Nucleus accumbens (tissue), 56 donors: ENCODE measurements around the gene OASL.

Experiments
- DNase-seq, 56 donors: peaks; one replicate each; lab custom pipeline; 2025; lab: John Stamatoyannopoulos, UW

The OASL gene

DNA sequence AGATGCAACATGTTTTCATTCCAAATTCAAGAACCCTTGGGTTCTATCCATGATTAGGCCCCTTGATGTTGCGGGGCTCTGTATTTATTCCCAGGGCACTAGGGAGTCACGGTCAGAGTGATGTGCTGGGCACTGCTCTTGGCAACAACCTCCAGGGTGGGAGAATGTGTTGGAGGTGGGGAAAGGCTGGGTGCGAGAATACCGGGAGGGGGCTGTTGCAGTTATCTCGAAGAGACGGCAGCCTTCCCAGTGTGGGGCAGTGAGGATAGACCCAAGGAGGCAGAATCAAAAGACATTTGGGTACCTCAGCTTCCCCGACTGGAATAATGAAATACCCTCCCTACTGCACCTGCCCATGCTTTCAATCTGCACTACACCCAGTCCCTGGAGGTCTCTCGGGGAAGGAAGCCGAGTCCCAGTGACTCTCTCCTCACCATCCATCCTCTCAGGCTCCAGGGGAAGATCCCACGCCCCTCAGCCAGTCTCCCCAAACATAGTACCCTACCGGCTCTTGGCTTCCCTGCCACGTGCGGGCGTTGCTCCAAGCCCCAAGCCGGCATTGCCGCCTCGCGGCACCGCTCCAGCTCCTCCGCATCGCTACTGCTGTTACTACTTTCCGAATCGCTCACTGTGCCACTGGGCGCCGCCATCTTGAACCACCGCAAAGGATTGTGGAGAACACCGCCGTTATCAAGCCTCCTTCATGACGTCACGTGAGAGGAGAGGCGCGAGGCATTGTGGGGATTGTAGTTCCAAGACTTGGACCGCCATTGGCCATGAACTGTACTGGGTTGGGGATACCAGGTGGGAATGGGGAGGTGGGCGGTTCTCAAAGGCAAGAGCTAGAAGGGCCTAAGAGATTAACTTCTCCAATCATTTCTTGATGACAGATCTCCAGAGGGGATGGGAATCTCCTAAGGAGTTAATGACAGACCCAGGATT, 22.9 kb downstream of the OASL start, which contains the start of gene C12orf43:
Gene C12orf43 (minus strand): TSS at position 663 of the 942 bp plus-strand sequence. CDS start 13 bp downstream, at position 650.
- DNase-seq = peak; percentile 36 to 98 (median 89)

DNA sequence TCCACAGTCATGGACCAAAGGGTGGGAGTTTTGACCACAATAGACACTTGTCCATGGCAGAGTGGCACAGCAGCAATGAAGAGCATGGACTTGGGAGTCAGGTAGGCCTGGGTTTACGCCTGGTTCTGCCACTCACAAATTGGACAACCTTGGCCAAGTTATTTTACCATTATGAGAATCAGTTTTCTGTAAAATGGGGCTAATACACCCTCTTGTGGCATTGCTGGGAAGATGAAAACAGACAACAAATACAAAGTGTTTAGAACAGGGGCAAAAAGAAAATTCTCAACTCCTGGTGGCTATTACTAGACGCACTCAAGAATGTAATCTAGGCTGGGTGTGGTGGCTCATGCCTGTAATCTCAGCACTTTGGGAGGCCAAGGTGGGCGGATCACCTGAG, 25.3 kb downstream of the OASL start:
- no peak for DNase-seq

DNA sequence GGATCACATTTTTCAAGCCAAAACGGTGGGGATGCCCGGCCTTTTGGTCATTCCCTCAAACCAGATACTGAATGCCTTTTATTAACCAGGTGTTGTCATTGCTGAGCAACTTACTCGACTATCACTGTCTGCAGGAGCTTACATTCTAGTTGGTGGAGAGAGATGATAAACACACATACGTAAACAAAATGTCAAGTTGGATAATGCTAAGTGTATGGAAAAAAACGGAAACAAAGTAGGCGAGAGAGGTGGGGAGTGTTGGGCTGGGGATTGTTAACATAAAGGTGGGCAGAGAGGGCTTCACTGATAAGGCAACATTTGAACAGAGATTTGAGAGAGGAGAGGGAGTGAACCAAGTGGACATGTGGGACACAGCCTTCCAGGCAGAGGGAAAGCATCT, 27.2 kb downstream of the OASL start:
- no peak for DNase-seq

DNA sequence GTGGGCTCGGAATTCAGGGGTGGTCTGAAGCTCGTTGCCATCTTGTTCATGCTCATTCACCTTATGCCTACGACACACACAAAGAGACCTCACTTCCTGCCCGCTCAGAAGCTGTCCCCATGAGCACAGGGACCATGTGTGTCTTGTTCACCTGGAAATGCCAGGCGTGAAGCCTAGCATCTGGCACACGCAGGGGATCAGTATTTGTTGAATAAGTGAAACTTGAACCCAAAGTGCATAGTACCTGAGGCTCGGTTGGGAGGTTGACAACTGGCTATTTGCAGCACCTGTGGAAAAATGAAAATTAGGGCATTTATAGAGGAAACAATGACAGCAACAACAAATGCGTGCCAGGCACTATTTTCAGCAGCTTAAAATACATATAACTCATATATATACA, 28.2 kb downstream of the OASL start:
- no peak for DNase-seq

DNA sequence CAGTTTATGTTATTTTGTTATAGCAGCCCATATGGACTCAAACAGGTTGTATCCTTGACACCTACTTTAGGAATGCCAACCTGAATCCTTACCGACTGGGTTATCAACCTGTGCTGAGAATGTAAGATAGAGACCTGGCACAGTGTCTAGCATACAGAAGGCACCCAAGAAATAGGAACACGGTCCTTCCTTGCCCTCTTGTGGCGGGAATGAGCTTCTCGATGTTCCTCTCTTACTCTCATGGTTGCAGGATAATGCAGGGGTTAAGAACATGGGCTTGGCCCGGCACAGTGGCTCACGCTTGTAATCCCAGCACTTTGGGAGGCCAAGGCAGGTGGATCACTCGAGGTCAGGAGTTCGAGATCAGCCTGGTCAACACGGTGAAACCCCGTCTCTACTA, 29.3 kb downstream of the OASL start:
- peak in 7 of 56 donors; percentile 1 to 52 (median 3) for DNase-seq

DNA sequence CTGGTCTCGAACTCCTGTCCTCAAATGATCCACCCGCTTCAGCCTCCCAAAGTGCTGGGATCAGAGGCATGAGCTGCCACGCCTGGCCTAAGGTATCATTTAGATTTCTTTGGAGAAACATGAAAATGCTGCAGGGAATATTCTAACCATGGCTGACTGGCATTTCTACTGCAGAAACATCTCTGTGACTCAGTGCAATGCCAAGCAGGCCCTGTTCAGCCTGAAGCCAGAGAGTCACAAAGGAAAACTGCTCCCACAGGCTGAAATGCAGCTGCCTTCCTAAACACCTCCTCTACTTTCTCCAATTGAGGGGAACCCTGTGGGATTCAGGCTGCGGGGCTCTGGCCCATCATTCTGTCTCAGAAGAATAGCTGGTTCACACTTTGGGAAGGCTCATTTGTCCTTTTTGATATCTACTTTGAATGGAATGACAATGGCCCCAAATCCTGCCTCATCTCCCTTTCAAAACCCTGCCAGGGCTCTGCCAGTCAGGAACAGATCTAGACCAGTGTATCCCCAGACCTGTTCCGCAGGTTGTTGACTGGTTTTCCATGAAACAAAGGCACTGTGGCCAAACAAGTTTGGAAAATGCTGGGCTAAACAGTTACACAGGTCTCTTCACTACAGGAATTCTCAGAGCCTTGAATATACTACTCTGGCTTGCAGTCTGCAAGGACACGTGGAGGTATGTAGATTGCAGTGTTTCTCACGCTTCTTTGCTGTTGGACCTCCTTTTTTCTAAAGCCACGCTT, 30.5 kb downstream of the OASL start:
- no peak for DNase-seq

DNA sequence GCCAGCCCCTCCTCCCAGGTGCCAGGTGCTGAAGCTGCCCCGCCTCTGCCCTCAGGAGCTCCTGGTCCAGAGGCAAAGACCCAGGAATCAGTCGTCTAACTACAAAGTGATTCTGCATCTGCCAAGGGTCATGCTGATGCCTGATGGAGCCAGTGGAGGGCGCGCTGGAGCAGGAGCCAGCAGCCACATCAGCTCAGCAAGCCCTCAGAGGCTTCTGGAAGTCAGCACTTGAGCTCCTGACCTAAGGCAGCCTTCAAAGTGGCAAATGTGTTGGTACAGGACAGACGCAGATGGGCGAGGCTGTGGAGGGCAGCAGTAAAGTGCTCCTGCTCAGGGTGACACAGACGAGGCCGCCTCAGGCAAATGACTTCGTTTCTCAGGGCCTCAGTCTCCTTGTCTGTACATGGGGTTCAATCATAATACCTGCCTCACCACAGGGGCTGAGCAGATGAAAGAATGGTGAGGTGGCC, 33.7 kb downstream of the OASL start:
- DNase-seq = peak in 8 of 56 donors; percentile 1 to 29 (median 4)

DNA sequence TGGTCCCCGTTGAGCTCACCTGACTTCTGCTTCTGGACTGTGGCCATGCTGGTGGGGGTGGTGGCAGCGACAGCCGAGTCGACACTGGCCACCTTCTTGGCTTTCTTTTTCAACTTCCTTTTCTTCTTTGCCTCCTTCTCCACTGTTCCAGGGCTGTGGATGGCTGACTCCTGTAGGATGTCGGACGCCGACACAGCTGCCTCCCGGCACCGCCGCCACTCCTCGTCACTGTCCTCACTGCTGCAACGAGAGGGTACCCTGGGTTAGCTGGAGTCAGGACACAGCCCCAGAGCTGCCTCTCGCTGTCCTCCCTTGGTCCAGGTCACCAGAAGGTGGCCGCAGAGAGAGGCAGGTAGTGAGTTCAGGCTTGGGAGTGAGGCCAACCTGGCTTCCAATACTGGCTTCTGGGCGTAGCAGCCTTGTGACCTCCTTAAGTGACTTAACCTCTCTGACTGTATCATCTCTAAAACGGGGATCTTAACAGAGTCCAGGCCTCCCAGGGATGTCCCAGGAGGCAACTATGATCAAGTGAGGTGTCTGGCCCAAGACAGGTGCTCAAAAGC, 34.7 kb downstream of the OASL start:
- DNase-seq = no peak

DNA sequence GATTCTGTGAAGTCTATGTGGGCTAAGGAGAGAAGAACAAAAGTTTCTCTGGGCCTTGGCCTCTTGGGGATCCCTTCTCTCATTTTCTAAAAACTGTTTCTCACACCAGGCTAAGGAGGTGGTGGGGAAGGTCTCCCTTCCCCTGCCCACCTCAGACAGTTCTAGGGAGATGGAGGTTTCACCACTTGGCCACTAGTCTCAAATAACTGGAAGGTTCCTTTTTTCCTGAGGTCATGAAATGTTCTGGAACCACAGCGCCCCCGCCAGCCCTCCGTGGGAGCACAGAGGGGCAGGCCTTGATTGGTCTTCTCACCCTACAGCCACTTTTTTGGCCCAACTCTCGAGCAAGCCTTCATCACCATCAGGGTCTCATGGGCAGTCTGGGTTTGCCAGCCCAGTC, 35.4 kb downstream of the OASL start:
- no peak for DNase-seq

DNA sequence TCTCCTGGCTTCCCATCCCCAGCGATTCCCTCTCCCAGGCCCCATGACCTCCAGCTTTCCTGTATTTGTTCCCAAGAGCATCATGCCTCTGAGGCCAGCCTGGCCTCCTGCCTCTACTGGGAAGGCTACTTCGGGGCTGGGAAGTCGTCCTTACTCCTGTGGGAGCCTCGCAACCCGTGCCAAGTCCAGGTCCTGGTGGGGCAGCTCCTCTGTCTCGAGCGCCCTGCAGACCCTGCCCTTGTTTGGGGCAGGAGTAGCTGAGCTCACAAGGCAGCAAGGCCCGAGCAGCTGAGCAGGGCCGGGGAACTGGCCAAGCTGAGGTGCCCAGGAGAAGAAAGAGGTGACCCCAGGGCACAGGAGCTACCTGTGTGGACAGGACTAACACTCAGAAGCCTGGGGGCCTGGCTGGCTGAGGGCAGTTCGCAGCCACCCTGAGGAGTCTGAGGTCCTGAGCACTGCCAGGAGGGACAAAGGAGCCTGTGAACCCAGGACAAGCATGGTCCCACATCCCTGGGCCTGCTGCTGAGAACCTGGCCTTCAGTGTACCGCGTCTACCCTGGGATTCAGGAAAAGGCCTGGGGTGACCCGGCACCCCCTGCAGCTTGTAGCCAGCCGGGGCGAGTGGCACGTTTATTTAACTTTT, 37.1 kb downstream of the OASL start:
- no peak for DNase-seq

DNA sequence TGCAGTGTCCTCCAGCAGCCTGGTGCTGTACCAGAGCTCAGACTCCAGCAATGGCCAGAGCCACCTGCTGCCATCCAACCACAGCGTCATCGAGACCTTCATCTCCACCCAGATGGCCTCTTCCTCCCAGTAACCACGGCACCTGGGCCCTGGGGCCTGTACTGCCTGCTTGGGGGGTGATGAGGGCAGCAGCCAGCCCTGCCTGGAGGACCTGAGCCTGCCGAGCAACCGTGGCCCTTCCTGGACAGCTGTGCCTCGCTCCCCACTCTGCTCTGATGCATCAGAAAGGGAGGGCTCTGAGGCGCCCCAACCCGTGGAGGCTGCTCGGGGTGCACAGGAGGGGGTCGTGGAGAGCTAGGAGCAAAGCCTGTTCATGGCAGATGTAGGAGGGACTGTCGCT, 38.0 kb downstream of the OASL start:
- no peak for DNase-seq

DNA sequence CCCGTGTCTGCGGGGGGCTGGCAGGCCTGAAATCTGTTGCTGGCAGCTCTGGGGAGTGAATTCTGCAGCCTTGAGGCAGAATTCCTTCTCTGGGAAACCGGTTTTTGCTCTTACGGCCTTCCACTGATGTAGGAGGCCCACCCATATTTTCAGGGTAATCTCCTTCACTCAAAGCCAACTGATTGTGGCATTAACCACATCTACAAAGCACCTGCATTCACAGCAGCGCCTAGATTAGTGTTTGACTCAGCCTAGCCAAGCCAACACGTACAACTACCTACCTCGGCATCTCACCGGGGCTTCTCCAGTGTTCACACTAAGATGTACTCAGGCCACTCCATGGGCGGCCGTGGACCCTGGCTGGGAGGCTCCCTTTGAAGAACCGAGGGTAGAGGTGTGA, 38.5 kb downstream of the OASL start:
- no peak for DNase-seq

DNA sequence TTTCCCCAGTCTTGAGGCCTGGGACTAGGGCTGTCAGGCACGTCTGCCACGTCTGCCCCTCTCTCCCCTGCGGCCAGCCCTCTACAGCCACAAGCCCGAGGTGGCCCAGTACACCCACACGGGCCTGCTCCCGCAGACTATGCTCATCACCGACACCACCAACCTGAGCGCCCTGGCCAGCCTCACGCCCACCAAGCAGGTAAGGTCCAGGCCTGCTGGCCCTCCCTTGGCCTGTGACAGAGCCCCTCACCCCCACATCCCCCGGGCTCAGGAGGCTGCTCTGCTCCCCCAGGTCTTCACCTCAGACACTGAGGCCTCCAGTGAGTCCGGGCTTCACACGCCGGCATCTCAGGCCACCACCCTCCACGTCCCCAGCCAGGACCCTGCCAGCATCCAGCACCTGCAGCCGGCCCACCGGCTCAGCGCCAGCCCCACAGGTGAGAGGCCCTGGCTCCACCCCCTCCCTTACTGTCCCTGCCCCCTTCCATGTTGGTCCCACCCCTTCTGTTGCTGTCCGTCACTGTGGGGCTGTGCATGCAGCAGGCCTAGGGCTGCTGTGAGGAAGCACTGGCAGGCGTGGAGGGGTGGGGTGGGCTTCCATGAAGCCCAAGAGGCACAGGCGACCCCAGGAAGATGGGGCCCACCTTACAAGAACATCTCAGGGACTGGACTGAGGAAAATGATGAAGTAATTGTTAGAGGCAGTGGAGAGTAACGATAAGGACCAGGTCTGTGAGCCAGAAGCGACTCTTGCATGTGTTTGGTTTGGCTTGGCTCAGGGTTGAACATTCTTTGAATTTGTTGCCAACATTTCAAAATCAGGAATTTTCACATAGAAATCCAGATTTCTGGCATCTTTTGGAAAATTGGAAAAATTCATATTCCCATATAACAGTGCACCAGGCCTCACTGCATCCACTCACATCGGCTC, 39.6 kb downstream of the OASL start:
- no peak for DNase-seq

DNA sequence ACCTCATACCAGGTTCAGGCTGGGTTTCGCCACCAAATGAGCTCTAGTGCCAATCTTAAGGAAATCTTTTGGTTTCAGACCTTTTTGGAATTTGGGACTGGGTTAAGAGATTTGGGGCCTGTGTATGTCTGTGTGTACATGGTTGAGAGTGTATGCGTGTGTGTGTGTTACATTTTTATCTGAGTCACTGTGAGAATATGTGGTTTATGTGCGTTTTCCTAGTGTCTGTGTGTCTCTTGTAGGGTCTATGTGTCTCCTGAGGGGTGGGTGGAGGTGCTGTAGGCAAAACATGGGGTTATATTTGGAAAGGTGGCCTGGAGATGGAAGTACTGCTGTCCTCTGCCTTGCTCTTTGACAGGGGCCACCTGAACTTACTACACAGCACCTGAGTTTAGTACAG, 40.6 kb downstream of the OASL start:
- no peak for DNase-seq

DNA sequence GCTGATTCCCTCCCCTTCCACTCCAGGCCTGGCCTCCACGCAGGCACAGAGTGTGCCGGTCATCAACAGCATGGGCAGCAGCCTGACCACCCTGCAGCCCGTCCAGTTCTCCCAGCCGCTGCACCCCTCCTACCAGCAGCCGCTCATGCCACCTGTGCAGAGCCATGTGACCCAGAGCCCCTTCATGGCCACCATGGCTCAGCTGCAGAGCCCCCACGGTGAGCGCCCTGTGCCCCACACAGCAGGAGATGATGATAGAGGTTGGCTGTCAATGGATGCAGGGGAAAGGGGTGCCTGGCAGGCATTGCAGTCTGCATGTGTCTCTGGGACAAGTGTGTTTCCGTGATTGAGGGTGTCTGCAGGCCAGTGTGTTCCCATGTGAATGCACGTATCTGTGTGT, 41.6 kb downstream of the OASL start:
- no peak for DNase-seq

DNA sequence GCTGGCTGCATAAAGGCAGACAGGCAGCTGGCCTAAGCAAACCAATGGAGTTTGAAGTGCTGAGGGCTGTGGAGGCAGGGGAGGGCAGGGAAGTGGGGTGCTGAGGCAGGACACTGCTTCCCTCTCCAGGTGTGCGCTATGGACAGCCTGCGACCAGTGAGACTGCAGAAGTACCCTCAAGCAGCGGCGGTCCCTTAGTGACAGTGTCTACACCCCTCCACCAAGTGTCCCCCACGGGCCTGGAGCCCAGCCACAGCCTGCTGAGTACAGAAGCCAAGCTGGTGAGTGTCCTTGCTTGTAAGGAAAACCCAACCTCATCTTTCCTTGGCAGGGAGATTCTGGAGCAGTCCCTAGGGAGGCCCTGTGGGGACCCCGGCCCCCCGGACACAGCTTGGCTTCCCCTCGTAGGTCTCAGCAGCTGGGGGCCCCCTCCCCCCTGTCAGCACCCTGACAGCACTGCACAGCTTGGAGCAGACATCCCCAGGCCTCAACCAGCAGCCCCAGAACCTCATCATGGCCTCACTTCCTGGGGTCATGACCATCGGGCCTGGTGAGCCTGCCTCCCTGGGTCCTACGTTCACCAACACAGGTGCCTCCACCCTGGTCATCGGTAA, 42.8 kb downstream of the OASL start:
- DNase-seq = peak in 1 of 56 donors; percentile 6

DNA sequence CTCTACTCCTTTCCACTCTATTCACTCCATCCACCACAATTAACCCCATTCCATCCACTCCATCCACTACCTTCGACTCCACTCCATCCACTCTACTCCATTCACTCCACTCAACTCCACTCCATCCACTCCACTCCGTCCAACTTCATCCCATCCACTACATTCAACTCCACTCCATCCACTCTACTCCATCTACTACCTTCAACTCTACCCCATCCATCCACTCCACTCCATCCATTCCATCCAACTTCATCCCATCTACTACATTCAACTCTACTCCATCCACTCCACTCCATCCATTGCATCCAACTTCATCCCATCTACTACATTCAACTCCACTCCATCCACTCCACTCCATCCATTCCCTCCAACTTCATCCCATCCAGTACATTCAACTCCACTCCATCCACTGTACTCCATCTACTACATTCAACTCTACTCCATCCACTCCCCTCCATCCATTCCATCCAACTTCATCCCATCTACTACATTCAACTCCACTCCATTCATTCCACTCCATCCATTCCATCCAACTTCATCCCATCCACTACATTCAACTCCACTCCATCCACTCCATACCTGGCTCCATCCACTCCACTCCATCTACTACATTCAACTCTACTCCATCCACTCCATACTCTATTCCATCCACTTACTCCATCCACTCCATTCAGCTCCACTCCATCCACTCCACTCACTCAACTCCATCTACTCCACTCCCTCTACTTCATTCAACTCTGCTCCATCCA, 44.3 kb downstream of the OASL start:
- DNase-seq = no peak

DNA sequence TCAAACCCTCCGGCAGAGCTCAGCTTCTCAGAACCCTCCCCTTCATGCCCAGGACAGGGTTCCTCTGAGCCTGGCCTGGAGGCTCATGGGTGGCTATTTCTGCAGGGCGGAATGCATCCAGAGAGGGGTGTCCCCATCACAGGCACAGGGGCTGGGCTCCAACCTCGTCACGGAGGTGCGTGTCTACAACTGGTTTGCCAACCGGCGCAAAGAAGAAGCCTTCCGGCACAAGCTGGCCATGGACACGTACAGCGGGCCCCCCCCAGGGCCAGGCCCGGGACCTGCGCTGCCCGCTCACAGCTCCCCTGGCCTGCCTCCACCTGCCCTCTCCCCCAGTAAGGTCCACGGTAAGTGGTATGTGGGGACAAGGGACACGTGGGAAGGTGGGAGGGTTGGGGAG, 45.0 kb downstream of the OASL start:
- DNase-seq = no peak
